Epidermal melanocyte (primary cell): ENCODE measurements around the gene NKX2-2.
A peak's percentile ranks its signal among the peaks of the same experiment; 100 is the strongest.

Experiments used
- DNase-seq: peaks from one replicate; pipeline ENCODE4 v3.0.0; 2011; ENCODE audit warnings: low spot score; ENCODE audit not compliant: insufficient read length

Gene NKX2-2

GRCh38 chr20:21513881-21514540 lies at the start of gene NKX2-2:
TSS of gene NKX2-2 (minus strand) at chr20:21514064. CDS start at chr20:21513669, 395 bp downstream.
- DNase-seq, result no peak

GRCh38 chr20:21562656-21563055 lies 48.8 kb upstream of the NKX2-2 start:
- no peak for DNase-seq

- no peak for DNase-seq
Observed at GRCh38 chr20:21559305-21559704, 45.4 kb upstream of the NKX2-2 start.

GRCh38 chr20:21557241-21558020 lies 43.6 kb upstream of the NKX2-2 start:
- no peak for DNase-seq

GRCh38 chr20:21556398-21556797 lies 42.5 kb upstream of the NKX2-2 start:
- no peak for DNase-seq

GRCh38 chr20:21555470-21556120 lies 41.7 kb upstream of the NKX2-2 start:
- DNase-seq, result no peak

- no peak for DNase-seq
Observed at GRCh38 chr20:21554985-21555384, 41.1 kb upstream of the NKX2-2 start.

GRCh38 chr20:21554376-21554890 lies 40.6 kb upstream of the NKX2-2 start:
- DNase-seq, result no peak

GRCh38 chr20:21550587-21550986 lies 36.7 kb upstream of the NKX2-2 start:
- no peak for DNase-seq

GRCh38 chr20:21548390-21549035 lies 34.6 kb upstream of the NKX2-2 start:
- DNase-seq, result no peak

- no peak for DNase-seq
Observed at GRCh38 chr20:21546355-21546754, 32.5 kb upstream of the NKX2-2 start.

- no peak for DNase-seq
Observed at GRCh38 chr20:21539512-21539911, 25.6 kb upstream of the NKX2-2 start.

GRCh38 chr20:21534886-21535285 lies 21.0 kb upstream of the NKX2-2 start:
- DNase-seq, result no peak

GRCh38 chr20:21534453-21534852 lies 20.6 kb upstream of the NKX2-2 start:
- DNase-seq, result no peak

GRCh38 chr20:21529863-21530262 lies 16.0 kb upstream of the NKX2-2 start:
- DNase-seq, result no peak

- DNase-seq, result no peak
Observed at GRCh38 chr20:21528870-21529269, 15.0 kb upstream of the NKX2-2 start.

- no peak for DNase-seq
Observed at GRCh38 chr20:21527908-21528307, 14.0 kb upstream of the NKX2-2 start.

- peak; percentile 10 for DNase-seq
Observed at GRCh38 chr20:21526776-21527175, 12.9 kb upstream of the NKX2-2 start.

GRCh38 chr20:21523895-21524294 lies 10.0 kb upstream of the NKX2-2 start:
- DNase-seq, result no peak

- no peak for DNase-seq
Observed at GRCh38 chr20:21523281-21523868, 9.5 kb upstream of the NKX2-2 start.
